Left ventricle myocardium inferior (tissue), 1 donor: ENCODE results near the gene CCDC110. TPM values are rescaled to one million over a fixed set of nuclear protein-coding genes. Genes with fewer than 3 reads are reported as not detected.
"Not testable (repeated sequence)": the region's sequence is repeated elsewhere in the genome, so short reads cannot be mapped to it uniquely, and the experiment has no call there.

Experiments
- DNase-seq: peaks from one replicate; pipeline ENCODE4 v3.0.0-alpha.2; 2020
- H3K27ac ChIP-seq: fragments of 200-600 bp; replicated peaks from 2 replicates; pipeline ENCODE4 v1.8.0; 2021
- H3K27me3 ChIP-seq: fragments of 200-600 bp; 2 replicates; pipeline ENCODE4 v1.8.0; 2021; ENCODE audit warnings: low read depth
- H3K36me3 ChIP-seq: fragments of 200-600 bp; 2 replicates; pipeline ENCODE4 v1.8.0; 2021
- H3K4me1 ChIP-seq: fragments of 200-600 bp; 2 replicates; pipeline ENCODE4 v1.8.0; 2021
- H3K4me3 ChIP-seq: fragments of 200-600 bp; 2 replicates; pipeline ENCODE4 v1.8.0; 2021; ENCODE audit warnings: mild to moderate bottlenecking, moderate library complexity
- H3K9me3 ChIP-seq: fragments of 200-600 bp; replicated peaks from 2 replicates; pipeline ENCODE4 v1.8.0; 2021
- intact Hi-C: fragments of 100-400 bp; cut with micrococcal nuclease; formaldehyde crosslinking; loops from one replicate; pipeline ENCODE4 v1.11.0; 2022
- total RNA-seq: library from RNA; stranded (reverse); fragmentation: NEBNext Ultra II Directional; extraction: Animal tissue kit (Norgen Biotek cat#: 25700); gene quantifications from one replicate; pipeline ENCODE4 v1.2.1, GENCODE V29; 2021
- TF ChIP-seq, protein P1 (sequence below): fragments of 200-600 bp; IDR thresholded peaks from 2 replicates; pipeline ENCODE4 v1.8.0; 2021; ENCODE audit warnings: antibody characterized with exemption, mild to moderate bottlenecking, borderline replicate concordance
- donor health status: DM: no; HTN: yes; CAD: no; lungs with severe emphysema.

CCDC110 gene
- total RNA-seq, 1 donor from 2014 or later: 2.0 TPM

DNA sequence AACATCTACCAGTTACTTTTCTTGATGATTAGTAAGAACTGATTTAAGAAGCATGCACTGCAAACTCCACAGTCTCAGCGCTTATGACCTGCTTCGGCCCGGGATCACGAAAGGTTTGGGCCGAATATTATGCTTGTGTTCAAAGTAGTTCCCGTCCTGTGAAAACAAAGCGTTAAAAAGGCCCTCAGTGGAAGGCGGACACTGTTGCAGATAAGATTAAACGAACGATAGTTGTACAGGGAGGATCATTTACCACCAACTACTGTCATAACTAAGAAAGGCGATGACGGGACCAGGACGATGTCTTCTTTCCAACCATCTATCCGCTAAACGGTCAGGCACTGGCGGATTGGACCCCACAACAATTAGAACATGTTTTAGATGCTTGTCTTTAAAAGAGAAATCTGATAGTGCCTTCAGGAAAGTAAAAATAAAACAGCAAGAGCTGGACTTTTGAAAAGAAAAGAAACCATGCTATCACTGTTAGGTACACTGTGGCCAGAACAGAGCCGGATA is 42.7 kb upstream of the CCDC110 start:
- DNase-seq: no peak
- H3K27me3 ChIP-seq: no peaks in the 10 kb centered on the region
- peak overlapping the region; percentile 73 for H3K27ac ChIP-seq
- H3K36me3 ChIP-seq: peaks cover 15% of the 10 kb centered on the region
- peaks cover 50% of the 10 kb centered on the region for H3K4me1 ChIP-seq
- TF ChIP-seq, protein P1, sequence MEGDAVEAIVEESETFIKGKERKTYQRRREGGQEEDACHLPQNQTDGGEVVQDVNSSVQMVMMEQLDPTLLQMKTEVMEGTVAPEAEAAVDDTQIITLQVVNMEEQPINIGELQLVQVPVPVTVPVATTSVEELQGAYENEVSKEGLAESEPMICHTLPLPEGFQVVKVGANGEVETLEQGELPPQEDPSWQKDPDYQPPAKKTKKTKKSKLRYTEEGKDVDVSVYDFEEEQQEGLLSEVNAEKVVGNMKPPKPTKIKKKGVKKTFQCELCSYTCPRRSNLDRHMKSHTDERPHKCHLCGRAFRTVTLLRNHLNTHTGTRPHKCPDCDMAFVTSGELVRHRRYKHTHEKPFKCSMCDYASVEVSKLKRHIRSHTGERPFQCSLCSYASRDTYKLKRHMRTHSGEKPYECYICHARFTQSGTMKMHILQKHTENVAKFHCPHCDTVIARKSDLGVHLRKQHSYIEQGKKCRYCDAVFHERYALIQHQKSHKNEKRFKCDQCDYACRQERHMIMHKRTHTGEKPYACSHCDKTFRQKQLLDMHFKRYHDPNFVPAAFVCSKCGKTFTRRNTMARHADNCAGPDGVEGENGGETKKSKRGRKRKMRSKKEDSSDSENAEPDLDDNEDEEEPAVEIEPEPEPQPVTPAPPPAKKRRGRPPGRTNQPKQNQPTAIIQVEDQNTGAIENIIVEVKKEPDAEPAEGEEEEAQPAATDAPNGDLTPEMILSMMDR: no peak
- H3K4me3 ChIP-seq: no peak overlapping the region
- H3K9me3 ChIP-seq: no peaks in the 10 kb centered on the region
- intact Hi-C loops: no loop called here

DNA sequence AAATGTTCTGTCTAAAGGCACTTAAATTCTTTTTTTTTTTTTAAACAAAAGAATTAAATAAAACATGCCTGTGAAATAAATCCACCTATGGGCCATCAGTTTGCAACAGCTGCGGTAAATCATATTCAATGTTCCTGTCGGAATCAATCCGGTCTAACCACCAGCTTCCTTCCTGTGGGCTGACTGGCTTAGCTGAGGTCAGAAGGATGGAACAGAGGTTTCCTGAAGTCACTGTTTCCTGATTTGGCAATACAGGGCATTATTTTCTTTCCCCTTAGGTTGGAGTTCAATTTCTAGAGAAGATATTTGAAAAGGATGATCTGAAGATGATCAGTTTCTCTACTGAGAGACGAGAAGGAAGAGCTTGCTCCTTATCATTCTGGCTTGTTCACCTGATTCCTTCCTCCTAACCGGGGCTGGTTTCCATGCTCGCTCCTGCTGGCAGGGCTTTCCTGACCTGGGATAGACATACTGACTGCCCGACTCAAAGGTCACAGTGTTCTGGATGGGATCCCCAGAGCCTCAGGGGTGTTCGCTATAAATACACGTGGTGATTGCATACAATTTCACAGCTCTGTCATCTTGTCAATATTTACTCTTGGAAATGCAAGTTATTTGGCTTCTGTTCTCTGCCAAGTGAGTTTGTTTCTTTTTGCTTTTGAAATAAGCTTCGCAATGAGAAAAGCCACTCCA is 42.1 kb upstream of the CCDC110 start:
- no peaks in the 10 kb centered on the region for H3K27me3 ChIP-seq
- no peak for DNase-seq

GRCh38 chr4:185512516-185512915 is 41.0 kb upstream of the CCDC110 start:
- Histone ChIP-seq H3K4me1 (peaks cover 36% of the 10 kb centered on the region), H3K36me3 (peaks cover 8% of the 10 kb centered on the region), H3K27ac (peak overlapping the region; percentile 73), H3K4me3 (no peak overlapping the region), H3K9me3 (no peaks in the 10 kb centered on the region), H3K27me3 (no peaks in the 10 kb centered on the region)
- intact Hi-C loops: no loop called here
- no peak for DNase-seq
- TF ChIP-seq, protein P1: no peak

More for the DNA sequence above, 42.1 kb upstream of the CCDC110 start:
- peak overlapping the region; percentile 73 for H3K27ac ChIP-seq
- peaks cover 10% of the 10 kb centered on the region for H3K36me3 ChIP-seq
- H3K4me3 ChIP-seq: no peak overlapping the region
- H3K4me1 ChIP-seq: peaks cover 47% of the 10 kb centered on the region
- no peaks in the 10 kb centered on the region for H3K9me3 ChIP-seq
- intact Hi-C loops: no loop called here
- TF ChIP-seq, protein P1: no peak

GRCh38 chr4:185511243-185511642 is 39.7 kb upstream of the CCDC110 start:
- H3K27me3 ChIP-seq, H3K4me3 ChIP-seq, intact Hi-C loops, DNase-seq, H3K36me3 ChIP-seq, H3K9me3 ChIP-seq: not testable (repeated sequence)
- Histone ChIP-seq H3K27ac (peak overlapping the region; percentile 27), H3K4me1 (peaks cover 30% of the 10 kb centered on the region)

GRCh38 chr4:185510806-185511205 is 39.3 kb upstream of the CCDC110 start:
- TF ChIP-seq, protein P1: no peak
- no peak for DNase-seq
- Histone ChIP-seq H3K27me3 (no peaks in the 10 kb centered on the region), H3K9me3 (no peaks in the 10 kb centered on the region), H3K36me3 (peaks cover 4% of the 10 kb centered on the region), H3K4me3 (no peak overlapping the region), H3K4me1 (peaks cover 30% of the 10 kb centered on the region), H3K27ac (peak overlapping the region; percentile 27)
- intact Hi-C loops: no loop called here

DNA sequence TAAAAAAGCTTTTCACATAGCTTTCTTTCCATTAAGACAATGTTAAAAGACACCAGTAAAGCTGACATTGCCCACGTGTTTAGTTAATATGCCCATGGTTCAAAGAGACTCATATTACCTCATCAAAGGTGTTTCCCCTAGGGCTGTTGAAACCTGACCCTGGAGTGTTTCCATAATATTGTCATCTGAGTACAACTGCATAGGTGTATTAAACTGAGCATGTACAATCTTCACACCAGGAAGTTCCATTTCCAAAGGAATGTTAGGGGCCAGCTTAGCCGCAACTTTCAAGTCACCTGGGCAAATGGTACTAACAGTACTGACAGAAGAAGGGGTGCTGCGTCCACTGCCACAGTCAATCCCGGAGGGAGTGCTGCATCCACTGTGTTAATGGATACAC is 36.6 kb upstream of the CCDC110 start:
- H3K9me3 ChIP-seq: no peaks in the 10 kb centered on the region
- H3K36me3 ChIP-seq: peaks cover 14% of the 10 kb centered on the region
- TF ChIP-seq, protein P1: no peak
- H3K4me1 ChIP-seq: peaks cover 17% of the 10 kb centered on the region
- peak overlapping the region; percentile 0 for H3K27ac ChIP-seq
- no peak overlapping the region for H3K4me3 ChIP-seq
- intact Hi-C loops: no loop called here
- no peak for DNase-seq
- no peaks in the 10 kb centered on the region for H3K27me3 ChIP-seq
